Activated T-cell treated with anti-CD3 and anti-CD28 coated beads for 24 hours (primary cell): Measurements from ENCODE around the gene DNAH12.
"Not testable (repeated sequence)": the region's sequence is repeated elsewhere in the genome, so short reads cannot be mapped to it uniquely, and the experiment has no call there.

Source experiments
- DNase-seq: peaks from one replicate; pipeline ENCODE4 v3.0.0-alpha.2; 2020; ENCODE audit warnings: low read depth

DNAH12 gene

DNA sequence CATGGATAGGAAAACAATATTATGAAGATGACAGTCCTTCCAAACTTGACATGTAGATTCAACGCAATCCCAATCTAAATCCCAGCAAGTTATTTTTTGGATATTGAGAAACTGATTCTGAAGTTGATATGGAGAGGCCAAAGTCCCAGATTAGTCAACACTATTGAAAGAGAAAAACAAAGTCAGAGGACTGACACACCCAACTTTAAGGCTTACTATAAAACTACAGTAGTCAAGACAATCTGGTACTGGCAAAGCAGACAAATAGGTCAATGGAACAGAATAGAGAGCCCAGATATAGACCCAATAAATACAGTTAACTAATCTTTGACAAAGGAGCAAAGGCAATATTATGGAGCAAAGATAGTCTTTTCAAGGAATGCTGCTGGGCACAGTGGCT is 132.4 kb downstream of the DNAH12 start:
- DNase-seq: no peak

DNA sequence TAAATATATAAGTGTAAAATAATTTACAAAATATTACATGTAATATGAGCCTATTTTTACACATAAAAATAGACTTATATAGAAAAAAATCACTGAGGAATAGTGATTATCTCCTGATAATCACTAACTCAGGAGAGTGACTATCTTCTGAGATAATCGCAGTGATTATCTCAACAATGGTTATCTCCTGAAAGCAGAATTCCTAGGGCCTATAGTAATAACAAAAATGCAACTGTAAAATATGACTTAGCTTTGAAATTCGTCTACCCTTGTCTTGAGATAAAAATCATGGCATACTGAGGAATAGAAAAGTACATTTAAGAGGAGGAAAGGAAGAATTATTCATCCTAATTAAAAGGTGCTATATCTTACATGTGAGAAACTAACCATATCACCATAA is 134.7 kb downstream of the DNAH12 start:
- DNase-seq: no peak

DNA sequence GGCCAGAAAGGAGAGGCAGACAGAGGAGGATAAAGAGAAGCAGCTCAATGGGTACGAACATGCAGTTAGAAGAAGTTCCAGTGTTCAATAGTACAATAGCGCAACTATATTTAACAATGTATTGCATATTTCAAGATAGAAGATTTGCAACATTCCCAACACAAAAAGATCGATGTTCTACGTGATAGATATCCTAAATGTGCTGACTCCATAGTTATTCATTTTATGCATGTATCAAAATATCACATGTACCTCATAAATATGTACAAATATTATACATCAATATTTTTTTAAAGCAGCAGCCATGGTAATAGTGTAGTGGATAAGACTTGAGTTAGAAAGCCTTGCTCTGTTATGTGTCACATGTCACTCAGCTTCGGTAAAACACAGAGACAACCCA is 141.5 kb downstream of the DNAH12 start:
- DNase-seq: no peak

- peak; percentile 31 for DNase-seq
Measured at GRCh38 chr3:57397175-57398026, 146.7 kb downstream of the DNAH12 start.

DNA sequence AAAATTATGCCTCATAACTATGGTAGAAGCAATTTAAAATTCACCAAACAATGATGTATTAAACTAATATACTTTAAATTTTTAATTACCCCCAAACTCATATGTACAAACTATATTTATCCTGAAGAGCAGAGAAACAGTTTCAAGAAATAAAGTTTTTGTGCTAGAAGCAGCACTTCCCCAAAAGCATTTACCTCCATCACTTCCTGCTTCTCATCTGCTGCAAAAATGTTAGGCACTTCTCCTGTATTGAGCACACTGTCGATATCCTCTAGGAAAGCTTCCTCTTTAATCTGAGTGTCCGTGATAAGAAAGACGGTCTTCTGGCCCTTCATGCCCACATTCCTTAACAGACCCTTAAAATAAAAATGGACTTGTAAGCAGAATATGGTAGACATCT is 150.2 kb downstream of the DNAH12 start:
- no peak for DNase-seq

DNA sequence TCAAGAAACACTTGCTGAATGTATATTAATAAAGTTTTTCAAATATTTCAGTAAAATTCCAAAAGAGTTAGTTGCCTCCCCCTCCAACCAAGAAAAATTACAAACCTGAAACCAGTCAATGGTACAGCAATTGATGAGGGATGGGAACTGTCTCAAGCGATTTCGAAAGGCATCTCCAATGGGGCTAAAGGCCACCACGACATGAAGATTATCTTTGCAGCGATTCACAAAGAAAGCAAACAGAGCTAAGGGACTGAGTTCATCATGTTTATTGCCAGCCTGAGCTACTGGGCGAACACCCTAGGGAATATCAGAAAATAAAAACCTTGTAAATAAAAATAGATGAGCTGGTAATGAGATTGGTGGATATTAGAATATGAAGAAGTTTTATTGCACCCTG is 152.4 kb downstream of the DNAH12 start:
- no peak for DNase-seq

DNA sequence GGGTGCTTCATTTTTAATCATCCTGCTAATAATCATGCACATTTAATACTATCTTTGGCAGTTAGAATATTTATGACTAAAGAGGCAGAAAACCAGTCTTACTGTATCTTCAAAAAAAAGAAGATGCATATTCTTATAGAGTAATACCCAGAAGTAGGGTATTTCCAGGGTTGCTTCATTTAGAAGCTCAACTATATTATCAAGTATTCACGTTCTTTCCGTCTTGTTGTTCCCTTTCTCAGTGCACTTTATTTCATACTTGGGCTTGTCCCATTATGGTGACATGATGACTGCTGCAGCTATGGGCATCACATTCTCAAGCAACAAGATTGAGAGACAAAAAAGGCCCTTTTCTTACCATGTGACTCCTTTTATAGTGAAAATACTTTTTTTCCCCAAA is 154.9 kb downstream of the DNAH12 start:
- no peak for DNase-seq

DNA sequence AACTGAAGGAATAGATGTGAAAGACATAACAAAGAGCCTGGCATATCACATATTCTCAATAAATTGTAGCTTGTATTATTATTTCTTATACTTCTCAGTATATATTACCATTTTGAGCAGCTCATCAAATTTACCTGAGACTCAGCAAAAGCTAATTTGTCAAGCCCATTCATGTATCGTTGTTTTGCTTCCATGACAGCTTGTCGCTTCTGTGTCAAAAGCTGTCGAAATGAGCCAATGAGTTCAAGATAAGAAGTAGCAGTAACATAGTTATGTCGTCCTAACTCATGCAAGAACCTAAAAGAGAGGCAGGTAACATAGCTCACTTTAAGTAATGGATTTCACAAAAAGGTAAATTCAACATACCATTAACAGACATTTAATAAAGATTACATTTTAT is 157.8 kb downstream of the DNAH12 start:
- DNase-seq: no peak

DNA sequence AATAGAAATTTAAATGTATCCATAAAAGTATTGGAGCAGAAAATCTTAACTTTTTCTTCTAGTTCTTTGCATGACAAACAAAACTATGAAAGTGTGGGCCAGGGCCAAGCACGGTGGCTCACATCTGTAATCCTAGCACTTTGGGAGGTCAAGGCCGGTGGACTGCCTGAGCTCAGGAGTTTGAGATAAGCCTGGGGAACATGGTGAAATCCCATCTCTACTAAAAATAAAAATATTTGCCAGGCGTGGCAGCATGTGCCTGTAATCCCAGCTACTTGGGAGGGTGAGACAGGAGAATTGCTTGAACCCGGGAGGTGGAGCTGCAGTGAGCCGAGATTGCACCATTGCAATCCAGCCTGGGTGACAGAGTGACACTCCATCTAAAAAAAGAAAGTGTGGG is 158.6 kb downstream of the DNAH12 start:
- no peak for DNase-seq

GRCh38 chr3:57383838-57384237 is 160.3 kb downstream of the DNAH12 start:
- no peak for DNase-seq

DNA sequence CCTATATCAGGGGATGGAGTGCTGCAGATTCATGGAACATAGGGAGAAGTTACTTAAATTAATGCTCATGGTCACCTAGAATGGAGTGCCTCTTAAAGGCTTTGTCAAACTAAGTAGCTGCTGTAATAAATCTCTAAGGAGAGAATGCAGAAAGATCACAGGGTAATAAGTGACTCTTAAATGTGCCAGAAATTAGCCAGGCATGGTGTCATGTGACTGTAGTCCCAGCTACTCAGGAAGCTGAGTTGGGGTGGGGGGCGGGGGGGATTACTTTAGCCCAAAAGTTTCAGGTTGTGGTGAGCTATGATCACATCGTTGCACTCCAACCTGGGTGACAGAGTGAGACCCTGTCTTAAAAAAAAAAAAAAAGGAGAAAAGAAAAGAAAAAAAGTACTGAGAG is 160.7 kb downstream of the DNAH12 start:
- no peak for DNase-seq

DNA sequence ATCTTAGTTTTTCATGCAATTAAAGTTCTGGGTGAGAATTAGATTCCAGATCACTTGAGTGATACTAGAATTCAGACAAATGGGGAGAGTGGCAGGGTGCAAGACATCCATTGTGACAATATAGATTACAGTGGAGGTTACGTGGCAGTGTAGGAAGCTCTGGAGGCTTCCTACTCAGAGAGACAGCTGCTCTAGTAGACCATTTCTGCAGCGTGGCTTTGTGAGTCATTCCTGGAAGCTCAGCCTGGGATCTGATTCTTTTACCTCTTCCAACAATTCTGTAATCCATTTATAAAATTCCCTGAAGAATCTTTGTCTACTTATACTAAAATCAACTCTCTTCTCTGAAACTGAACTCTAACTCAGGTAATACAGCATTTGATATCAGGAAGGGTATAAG is 161.2 kb downstream of the DNAH12 start:
- no peak for DNase-seq

GRCh38 chr3:57370341-57370740 is 173.8 kb downstream of the DNAH12 start:
- DNase-seq: no peak

GRCh38 chr3:57365089-57365488 is 179.1 kb downstream of the DNAH12 start:
- not testable (repeated sequence) for DNase-seq

GRCh38 chr3:57356275-57356674 is 187.9 kb downstream of the DNAH12 start:
- DNase-seq: not testable (repeated sequence)

- DNase-seq: no peak
Measured at GRCh38 chr3:57354768-57355167, 189.4 kb downstream of the DNAH12 start.

- DNase-seq: no peak
Measured at GRCh38 chr3:57350271-57350670, 193.9 kb downstream of the DNAH12 start.

DNA sequence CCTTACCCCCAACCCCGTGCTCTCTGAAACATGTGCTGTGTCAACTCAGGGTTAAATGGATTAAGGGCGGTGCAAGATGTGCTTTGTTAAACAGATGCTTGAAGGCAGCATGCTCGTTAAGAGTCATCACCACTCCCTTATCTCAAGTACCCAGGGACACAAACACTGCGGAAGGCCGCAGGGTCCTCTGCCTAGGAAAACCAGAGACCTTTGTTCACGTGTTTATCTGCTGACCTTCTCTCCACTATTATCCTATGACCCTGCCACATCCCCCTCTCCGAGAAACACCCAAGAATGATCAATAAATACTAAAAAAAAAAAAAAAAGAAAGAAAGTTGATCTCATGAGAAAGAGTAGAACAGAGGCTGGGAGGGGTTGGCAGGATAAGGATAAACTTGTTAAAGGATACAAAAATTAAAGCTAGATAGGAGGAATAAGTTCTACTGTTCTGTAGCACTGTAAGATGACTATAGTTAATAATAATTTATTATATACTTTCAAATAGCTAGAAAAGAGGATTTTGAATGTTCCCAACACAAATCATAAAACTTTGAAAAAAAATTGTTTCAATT is 205.0 kb downstream of the DNAH12 start:
- DNase-seq: not testable (repeated sequence)

- not testable (repeated sequence) for DNase-seq
Measured at GRCh38 chr3:57338272-57339070, 205.7 kb downstream of the DNAH12 start.

GRCh38 chr3:57335283-57335938 is 208.7 kb downstream of the DNAH12 start:
- DNase-seq: no peak

- no peak for DNase-seq
Measured at GRCh38 chr3:57331078-57331610, 213.0 kb downstream of the DNAH12 start.

- DNase-seq: not testable (repeated sequence)
Measured at GRCh38 chr3:57326498-57326897, 217.6 kb downstream of the DNAH12 start.
